ENCODE measurements around the gene BRWD1.

The BRWD1 gene

GRCh38 chr21:39150877-39151276 lies 162.6 kb downstream of the BRWD1 start:
- Histone ChIP-seq H3K27ac (ENCODE audit: low read depth, low read length) (no peak overlapping the region), H3K9me3 (ENCODE audit: control insufficient read depth, insufficient read depth, low read length) (no peaks in the 10 kb centered on the region), H3K9me2 (replicated peaks; ENCODE audit: control insufficient read depth, low read length) (no peaks in the 10 kb centered on the region)

GRCh38 chr21:39150316-39150715 lies 163.1 kb downstream of the BRWD1 start:
- no peaks in the 10 kb centered on the region for H3K9me2 ChIP-seq (replicated peaks; ENCODE audit: control insufficient read depth, low read length)

More at GRCh38 chr21:39150877-39151276, 162.6 kb downstream of the BRWD1 start:
- Histone ChIP-seq H4K20me1 (ENCODE audit: control insufficient read depth, insufficient read depth, low read depth, low read length) (no peaks in the 10 kb centered on the region), H3K4me1 (ENCODE audit: control insufficient read depth, low read length) (no peaks in the 10 kb centered on the region), H3K4me2 (ENCODE audit: low read length) (no peak overlapping the region), H3K4me3 (ENCODE audit: low read length) (no peak overlapping the region), H3K79me2 (ENCODE audit: control insufficient read depth, low read length) (no peaks in the 10 kb centered on the region), H3F3A (ENCODE audit: control insufficient read depth, insufficient read depth) (no peaks in the 10 kb centered on the region), H3K27me3 (ENCODE audit: control insufficient read depth, low read length) (peaks cover 4% of the 10 kb centered on the region; the same call in 1 of the 2 replicates), H3K36me3 (ENCODE audit: control insufficient read depth, low read length) (no peaks in the 10 kb centered on the region)
- no peak for TF ChIP-seq CTCF (IDR thresholded peaks at IDR 0.05; ENCODE audit: low read depth, low read length, poor library complexity, severe bottlenecking)
- TF ChIP-seq EZH2phosphoT487 (IDR thresholded peaks at IDR 0.05; ENCODE audit: borderline replicate concordance, low read length) = no peak

GRCh38 chr21:39149882-39150281 lies 163.6 kb downstream of the BRWD1 start:
- no peaks in the 10 kb centered on the region for H4K20me1 ChIP-seq (ENCODE audit: control insufficient read depth, insufficient read depth, low read depth, low read length)
- H3K9me2 ChIP-seq (replicated peaks; ENCODE audit: control insufficient read depth, low read length) = no peaks in the 10 kb centered on the region
- H3K9me3 ChIP-seq (ENCODE audit: control insufficient read depth, insufficient read depth, low read length) = no peaks in the 10 kb centered on the region
- no peaks in the 10 kb centered on the region for H3K36me3 ChIP-seq (ENCODE audit: control insufficient read depth, low read length)
- no peak overlapping the region for H3K4me3 ChIP-seq (ENCODE audit: low read length)
- no peak overlapping the region for H3K4me2 ChIP-seq (ENCODE audit: low read length)
- no peaks in the 10 kb centered on the region for H3K79me2 ChIP-seq (ENCODE audit: control insufficient read depth, low read length)
- H3K27ac ChIP-seq (ENCODE audit: low read depth, low read length) = no peak overlapping the region
- H3K4me1 ChIP-seq (ENCODE audit: control insufficient read depth, low read length) = no peaks in the 10 kb centered on the region
- peaks cover 4% of the 10 kb centered on the region; the same call in 1 of the 2 replicates for H3K27me3 ChIP-seq (ENCODE audit: control insufficient read depth, low read length)
- TF ChIP-seq EZH2phosphoT487 (IDR thresholded peaks at IDR 0.05; ENCODE audit: borderline replicate concordance, low read length) = no peak
- no peak for TF ChIP-seq CTCF (IDR thresholded peaks at IDR 0.05; ENCODE audit: low read depth, low read length, poor library complexity, severe bottlenecking)
- H3F3A ChIP-seq (ENCODE audit: control insufficient read depth, insufficient read depth) = no peaks in the 10 kb centered on the region

More at GRCh38 chr21:39150316-39150715, 163.1 kb downstream of the BRWD1 start:
- Histone ChIP-seq H3K79me2 (ENCODE audit: control insufficient read depth, low read length) (no peaks in the 10 kb centered on the region), H3F3A (ENCODE audit: control insufficient read depth, insufficient read depth) (no peaks in the 10 kb centered on the region), H3K4me2 (ENCODE audit: low read length) (no peak overlapping the region), H3K4me1 (ENCODE audit: control insufficient read depth, low read length) (no peaks in the 10 kb centered on the region), H3K4me3 (ENCODE audit: low read length) (no peak overlapping the region), H3K27ac (ENCODE audit: low read depth, low read length) (no peak overlapping the region), H3K9me3 (ENCODE audit: control insufficient read depth, insufficient read depth, low read length) (no peaks in the 10 kb centered on the region), H3K27me3 (ENCODE audit: control insufficient read depth, low read length) (peaks cover 4% of the 10 kb centered on the region; the same call in 1 of the 2 replicates), H4K20me1 (ENCODE audit: control insufficient read depth, insufficient read depth, low read depth, low read length) (no peaks in the 10 kb centered on the region), H3K36me3 (ENCODE audit: control insufficient read depth, low read length) (no peaks in the 10 kb centered on the region)
- no peak for TF ChIP-seq EZH2phosphoT487 (IDR thresholded peaks at IDR 0.05; ENCODE audit: borderline replicate concordance, low read length)
- TF ChIP-seq CTCF (IDR thresholded peaks at IDR 0.05; ENCODE audit: low read depth, low read length, poor library complexity, severe bottlenecking) = no peak
